ENCODE data around the gene PCNX4.
"Not testable (repeated sequence)": the region's sequence is repeated elsewhere in the genome, so short reads cannot be mapped to it uniquely, and the experiment has no call there.

The PCNX4 gene

DNA sequence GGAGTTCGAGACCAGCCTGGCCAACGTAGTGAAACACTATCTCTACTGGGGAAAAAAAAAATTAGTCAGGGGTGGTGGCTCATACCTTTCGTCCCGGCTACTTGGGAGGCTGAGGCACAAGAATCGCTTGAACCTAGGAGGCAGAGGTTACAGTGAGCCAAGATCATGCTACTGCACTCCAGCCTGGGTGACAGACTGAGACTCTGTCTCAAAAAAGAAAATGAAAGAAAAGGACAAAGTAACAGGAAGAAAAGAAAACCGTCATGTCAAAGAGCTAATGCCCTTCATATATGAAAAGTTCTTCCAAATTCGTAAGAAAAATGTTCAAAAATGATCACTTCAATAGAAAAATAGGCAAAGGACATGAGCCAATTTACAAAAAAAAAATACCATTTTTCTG lies 8.1 kb downstream of the PCNX4 start:
- not testable (repeated sequence) for DNase-seq (ENCODE audit: low read depth, low spot score); H3K4me3 ChIP-seq (ENCODE audit: low read length); H3K4me1 ChIP-seq (ENCODE audit: control insufficient read depth, insufficient read depth, low read length); H3K36me3 ChIP-seq (ENCODE audit: control insufficient read depth, insufficient read depth, low read length); H3K27me3 ChIP-seq (ENCODE audit: control insufficient read depth, insufficient read depth, low read length); H3K9me3 ChIP-seq (ENCODE audit: control insufficient read depth, insufficient read depth, low read length); H3K27ac ChIP-seq (ENCODE audit: low read length)
- WGBS (ENCODE audit: insufficient coverage, insufficient read length) = no CpG with 5 or more reads among the region's 7 CpGs

DNA sequence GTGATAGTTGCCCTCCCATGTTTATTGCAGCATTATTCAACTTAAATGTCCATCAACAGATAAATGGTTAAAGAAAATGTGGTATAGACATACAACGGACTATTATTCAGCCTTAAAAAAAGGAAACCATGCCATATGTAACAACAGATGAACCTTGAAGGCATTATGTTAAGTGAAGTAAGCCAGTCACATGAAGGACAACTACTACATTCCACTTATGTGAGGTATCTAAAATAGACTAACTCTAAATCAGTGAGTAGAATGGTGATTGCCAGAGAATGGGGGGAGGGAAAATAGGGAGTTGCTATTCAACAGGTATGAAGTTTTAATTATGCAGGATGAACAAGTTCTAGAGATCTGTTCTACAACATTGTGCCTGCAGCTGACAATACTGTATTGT lies 10.1 kb downstream of the PCNX4 start:
- Histone ChIP-seq H3K27me3 (ENCODE audit: control insufficient read depth, insufficient read depth, low read length) (no peaks in the 10 kb centered on the region), H3K4me3 (ENCODE audit: low read length) (no peak overlapping the region), H3K36me3 (ENCODE audit: control insufficient read depth, insufficient read depth, low read length) (no peaks in the 10 kb centered on the region; the same call in 1 of the 2 replicates), H3K9me3 (ENCODE audit: control insufficient read depth, insufficient read depth, low read length) (peaks cover 1% of the 10 kb centered on the region; the same call in 1 of the 2 replicates), H3K27ac (ENCODE audit: low read length) (no peak overlapping the region), H3K4me1 (ENCODE audit: control insufficient read depth, insufficient read depth, low read length) (no peaks in the 10 kb centered on the region)
- no peak for DNase-seq (ENCODE audit: low read depth, low spot score)
- no CpG with 5 or more reads among the region's 1 CpG for WGBS (ENCODE audit: insufficient coverage, insufficient read length)

DNA sequence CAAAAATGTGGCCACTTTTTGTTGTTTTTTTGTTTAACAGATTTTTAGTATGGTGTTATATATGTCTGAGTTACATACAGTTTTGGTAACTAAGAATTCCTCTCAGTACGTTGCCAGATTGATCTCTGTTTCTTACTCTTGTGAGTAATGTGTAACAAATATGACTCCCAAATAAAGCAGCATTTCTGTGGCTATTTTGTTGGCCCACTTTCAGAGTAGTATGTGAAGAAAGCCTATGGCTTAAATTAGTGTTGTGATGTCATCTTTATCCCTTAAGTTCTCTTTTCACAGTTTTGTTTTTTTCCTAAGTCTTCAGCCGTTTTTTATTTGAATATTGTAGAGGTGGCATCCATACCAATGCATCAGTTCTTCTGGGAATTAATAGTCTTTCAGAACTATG lies 10.7 kb downstream of the PCNX4 start:
- WGBS (ENCODE audit: insufficient coverage, insufficient read length) = no CpG with 5 or more reads among the region's 2 CpGs

DNA sequence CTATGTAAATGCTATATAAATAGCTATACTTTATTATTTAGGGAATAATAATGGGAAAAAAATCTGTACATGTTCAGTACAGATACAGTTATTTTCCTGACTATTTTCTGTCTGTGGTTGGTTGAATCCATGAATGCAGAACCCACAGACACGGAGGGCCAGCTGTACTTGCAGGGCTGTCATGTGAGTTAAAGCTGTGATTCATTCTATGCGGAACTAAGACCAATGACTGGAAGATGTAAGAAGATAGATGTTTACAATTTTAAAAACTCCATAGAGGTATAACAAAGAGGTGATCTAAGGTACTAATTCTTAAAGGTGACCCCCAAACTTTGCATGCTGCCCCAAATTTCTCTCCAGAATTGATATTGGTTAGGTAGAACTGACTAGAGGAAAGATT lies 14.6 kb downstream of the PCNX4 start:
- no peaks in the 10 kb centered on the region for H3K4me1 ChIP-seq (ENCODE audit: control insufficient read depth, insufficient read depth, low read length)
- no peaks in the 10 kb centered on the region; the same call in 1 of the 2 replicates for H3K36me3 ChIP-seq (ENCODE audit: control insufficient read depth, insufficient read depth, low read length)
- no peak overlapping the region for H3K27ac ChIP-seq (ENCODE audit: low read length)
- no peak for DNase-seq (ENCODE audit: low read depth, low spot score)
- H3K27me3 ChIP-seq (ENCODE audit: control insufficient read depth, insufficient read depth, low read length) = no peaks in the 10 kb centered on the region
- H3K9me3 ChIP-seq (ENCODE audit: control insufficient read depth, insufficient read depth, low read length) = no peaks in the 10 kb centered on the region
- H3K4me3 ChIP-seq (ENCODE audit: low read length) = no peak overlapping the region
- WGBS (ENCODE audit: insufficient coverage, insufficient read length) = no CpG with 5 or more reads among the region's 2 CpGs

More for the DNA sequence above, 10.7 kb downstream of the PCNX4 start:
- Histone ChIP-seq H3K27me3 (ENCODE audit: control insufficient read depth, insufficient read depth, low read length) (no peaks in the 10 kb centered on the region), H3K36me3 (ENCODE audit: control insufficient read depth, insufficient read depth, low read length) (no peaks in the 10 kb centered on the region; the same call in 1 of the 2 replicates), H3K27ac (ENCODE audit: low read length) (no peak overlapping the region), H3K4me3 (ENCODE audit: low read length) (no peak overlapping the region), H3K9me3 (ENCODE audit: control insufficient read depth, insufficient read depth, low read length) (peaks cover 1% of the 10 kb centered on the region; the same call in 1 of the 2 replicates), H3K4me1 (ENCODE audit: control insufficient read depth, insufficient read depth, low read length) (no peaks in the 10 kb centered on the region)
- DNase-seq (ENCODE audit: low read depth, low spot score) = no peak

DNA sequence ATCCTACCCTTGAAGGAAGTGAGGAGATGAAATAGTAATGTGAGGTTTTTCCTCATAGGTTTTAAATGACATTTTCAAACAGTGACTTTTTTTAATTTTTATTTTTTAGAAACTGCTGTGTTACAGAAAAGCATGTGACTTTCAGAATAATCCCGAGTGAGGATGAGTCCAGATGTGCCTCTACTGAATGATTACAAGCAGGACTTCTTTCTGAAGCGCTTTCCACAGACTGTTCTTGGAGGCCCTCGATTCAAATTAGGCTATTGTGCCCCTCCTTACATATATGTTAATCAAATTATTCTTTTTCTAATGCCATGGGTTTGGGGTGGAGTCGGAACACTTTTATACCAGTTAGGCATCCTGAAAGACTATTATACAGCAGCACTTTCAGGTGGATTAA lies 15.8 kb downstream of the PCNX4 start:
- DNase-seq (ENCODE audit: low read depth, low spot score) = no peak
- Histone ChIP-seq H3K36me3 (ENCODE audit: control insufficient read depth, insufficient read depth, low read length) (no peaks in the 10 kb centered on the region; the same call in 1 of the 2 replicates), H3K4me3 (ENCODE audit: low read length) (no peak overlapping the region), H3K9me3 (ENCODE audit: control insufficient read depth, insufficient read depth, low read length) (no peaks in the 10 kb centered on the region), H3K27me3 (ENCODE audit: control insufficient read depth, insufficient read depth, low read length) (no peaks in the 10 kb centered on the region), H3K4me1 (ENCODE audit: control insufficient read depth, insufficient read depth, low read length) (no peaks in the 10 kb centered on the region), H3K27ac (ENCODE audit: low read length) (no peak overlapping the region)
- no CpG with 5 or more reads among the region's 4 CpGs for WGBS (ENCODE audit: insufficient coverage, insufficient read length)

DNA sequence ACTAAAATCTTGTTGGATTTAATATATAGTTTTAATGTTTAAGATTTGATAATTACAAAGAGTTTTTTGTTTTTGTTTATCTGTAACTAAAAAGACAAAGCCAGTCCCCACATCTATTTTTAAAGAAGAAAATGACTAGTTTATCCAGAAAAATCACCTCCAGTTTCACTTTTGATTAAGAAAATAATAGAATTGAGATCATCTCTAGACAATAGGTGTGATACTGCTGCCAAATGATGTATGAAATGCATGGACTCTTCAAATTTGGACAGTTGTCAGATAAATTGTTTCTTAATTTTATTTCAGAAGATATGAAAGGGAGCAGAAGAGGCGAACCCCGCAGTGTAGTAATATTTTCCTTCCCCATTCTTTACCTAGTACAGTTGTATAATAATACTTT lies 20.0 kb downstream of the PCNX4 start:
- Histone ChIP-seq H3K4me3 (ENCODE audit: low read length) (no peak overlapping the region), H3K27ac (ENCODE audit: low read length) (no peak overlapping the region), H3K27me3 (ENCODE audit: control insufficient read depth, insufficient read depth, low read length) (no peaks in the 10 kb centered on the region), H3K4me1 (ENCODE audit: control insufficient read depth, insufficient read depth, low read length) (no peaks in the 10 kb centered on the region), H3K9me3 (ENCODE audit: control insufficient read depth, insufficient read depth, low read length) (no peaks in the 10 kb centered on the region), H3K36me3 (ENCODE audit: control insufficient read depth, insufficient read depth, low read length) (no peaks in the 10 kb centered on the region; the same call in 1 of the 2 replicates)
- no peak for DNase-seq (ENCODE audit: low read depth, low spot score)
- WGBS (ENCODE audit: insufficient coverage, insufficient read length) = no CpG with 5 or more reads among the region's 2 CpGs

DNA sequence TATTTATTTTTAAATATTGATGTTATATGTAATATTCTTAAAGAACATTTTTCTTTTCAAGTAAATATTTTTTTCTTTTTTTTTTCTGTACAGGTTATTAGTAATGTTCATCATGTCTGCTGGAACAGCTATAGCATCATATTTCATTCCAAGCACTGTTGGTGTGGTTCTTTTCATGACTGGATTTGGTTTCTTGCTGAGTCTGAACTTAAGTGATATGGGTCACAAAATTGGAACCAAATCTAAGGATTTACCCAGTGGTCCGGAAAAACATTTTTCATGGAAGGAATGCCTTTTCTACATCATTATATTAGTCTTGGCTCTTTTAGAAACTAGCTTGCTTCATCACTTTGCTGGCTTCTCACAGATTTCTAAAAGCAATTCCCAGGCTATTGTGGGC lies 23.2 kb downstream of the PCNX4 start:
- Histone ChIP-seq H3K27me3 (ENCODE audit: control insufficient read depth, insufficient read depth, low read length) (no peaks in the 10 kb centered on the region), H3K9me3 (ENCODE audit: control insufficient read depth, insufficient read depth, low read length) (no peaks in the 10 kb centered on the region), H3K36me3 (ENCODE audit: control insufficient read depth, insufficient read depth, low read length) (peaks cover 3% of the 10 kb centered on the region; the same call in 1 of the 2 replicates), H3K4me1 (ENCODE audit: control insufficient read depth, insufficient read depth, low read length) (no peaks in the 10 kb centered on the region), H3K4me3 (ENCODE audit: low read length) (no peak overlapping the region), H3K27ac (ENCODE audit: low read length) (no peak overlapping the region)
- no peak for DNase-seq (ENCODE audit: low read depth, low spot score)
- no CpG with 5 or more reads among the region's 1 CpG for WGBS (ENCODE audit: insufficient coverage, insufficient read length)

DNA sequence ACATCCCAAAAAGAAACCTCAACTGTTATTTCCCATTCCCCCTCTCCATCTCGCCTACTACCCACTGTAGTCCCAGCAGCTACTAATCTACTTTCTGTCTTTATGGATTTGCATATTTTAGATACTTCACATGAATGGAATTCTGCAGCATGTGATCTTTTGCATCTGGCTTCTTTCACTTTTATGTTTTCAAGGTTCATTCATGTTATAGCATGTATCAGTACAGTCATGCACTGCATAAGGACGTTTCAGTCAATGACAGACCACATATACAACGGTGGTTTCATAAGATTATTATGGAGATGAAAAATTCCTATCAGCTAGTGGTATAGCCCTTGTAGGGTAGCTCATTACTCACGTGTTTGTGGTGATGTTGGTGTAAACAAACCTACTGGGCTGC lies 24.5 kb downstream of the PCNX4 start:
- H3K9me3 ChIP-seq (ENCODE audit: control insufficient read depth, insufficient read depth, low read length) = no peaks in the 10 kb centered on the region
- H3K36me3 ChIP-seq (ENCODE audit: control insufficient read depth, insufficient read depth, low read length) = peaks cover 3% of the 10 kb centered on the region; the same call in 1 of the 2 replicates
- no peaks in the 10 kb centered on the region for H3K4me1 ChIP-seq (ENCODE audit: control insufficient read depth, insufficient read depth, low read length)
- no peaks in the 10 kb centered on the region for H3K27me3 ChIP-seq (ENCODE audit: control insufficient read depth, insufficient read depth, low read length)
- DNase-seq (ENCODE audit: low read depth, low spot score) = no peak
- H3K4me3 ChIP-seq (ENCODE audit: low read length) = no peak overlapping the region
- H3K27ac ChIP-seq (ENCODE audit: low read length) = no peak overlapping the region
- 100% methylated on average over 1 of the region's 4 CpGs for WGBS (ENCODE audit: insufficient coverage, insufficient read length)

DNA sequence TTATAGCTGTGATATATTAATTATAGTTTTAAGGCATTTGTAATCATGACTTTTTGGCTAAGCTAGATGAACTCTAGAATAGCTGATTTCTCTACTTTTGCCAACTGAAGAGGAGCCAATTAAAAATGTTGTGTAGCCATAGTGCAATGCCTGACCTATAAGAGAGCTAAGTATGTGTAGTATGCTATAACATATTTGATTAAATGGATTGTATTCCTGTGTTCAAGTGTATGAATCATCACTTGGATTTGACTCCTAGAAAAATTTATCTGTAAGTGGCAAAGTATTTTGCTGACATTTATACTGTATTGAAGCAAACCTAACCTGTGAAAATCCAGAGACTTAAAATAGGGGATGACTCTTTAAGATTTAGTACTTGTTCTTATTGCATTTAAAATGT lies 34.2 kb downstream of the PCNX4 start:
- no peaks in the 10 kb centered on the region; the same call in 1 of the 2 replicates for H3K36me3 ChIP-seq (ENCODE audit: control insufficient read depth, insufficient read depth, low read length)
- H3K4me1 ChIP-seq (ENCODE audit: control insufficient read depth, insufficient read depth, low read length) = no peaks in the 10 kb centered on the region
- H3K9me3 ChIP-seq (ENCODE audit: control insufficient read depth, insufficient read depth, low read length) = no peaks in the 10 kb centered on the region
- H3K27me3 ChIP-seq (ENCODE audit: control insufficient read depth, insufficient read depth, low read length) = no peaks in the 10 kb centered on the region
- no peak for DNase-seq (ENCODE audit: low read depth, low spot score)
- H3K4me3 ChIP-seq (ENCODE audit: low read length) = no peak overlapping the region
- no peak overlapping the region for H3K27ac ChIP-seq (ENCODE audit: low read length)

DNA sequence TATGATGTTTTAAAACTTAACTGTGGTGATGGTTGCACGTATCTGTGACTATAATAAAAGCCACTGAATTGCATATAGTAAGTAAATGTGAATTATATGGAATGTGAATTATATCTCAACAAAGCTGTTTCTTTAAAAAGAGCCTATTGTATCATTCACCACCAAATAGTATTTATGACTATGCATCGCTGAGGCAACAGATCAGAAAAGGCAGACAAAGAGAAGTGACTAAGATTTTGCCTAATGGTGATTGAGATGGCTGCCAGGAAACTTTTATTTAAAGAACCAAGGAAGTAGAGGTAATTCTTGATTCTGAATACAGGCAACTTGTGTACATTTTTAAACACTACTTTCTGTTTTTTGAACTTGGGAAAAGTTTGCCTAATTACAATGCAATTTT lies 41.8 kb downstream of the PCNX4 start:
- Histone ChIP-seq H3K4me3 (ENCODE audit: low read length) (no peak overlapping the region), H3K36me3 (ENCODE audit: control insufficient read depth, insufficient read depth, low read length) (no peaks in the 10 kb centered on the region), H3K9me3 (ENCODE audit: control insufficient read depth, insufficient read depth, low read length) (no peaks in the 10 kb centered on the region), H3K4me1 (ENCODE audit: control insufficient read depth, insufficient read depth, low read length) (no peaks in the 10 kb centered on the region), H3K27me3 (ENCODE audit: control insufficient read depth, insufficient read depth, low read length) (no peaks in the 10 kb centered on the region), H3K27ac (ENCODE audit: low read length) (no peak overlapping the region)
- no peak for DNase-seq (ENCODE audit: low read depth, low spot score)
- no CpG with 5 or more reads among the region's 2 CpGs for WGBS (ENCODE audit: insufficient coverage, insufficient read length)

DNA sequence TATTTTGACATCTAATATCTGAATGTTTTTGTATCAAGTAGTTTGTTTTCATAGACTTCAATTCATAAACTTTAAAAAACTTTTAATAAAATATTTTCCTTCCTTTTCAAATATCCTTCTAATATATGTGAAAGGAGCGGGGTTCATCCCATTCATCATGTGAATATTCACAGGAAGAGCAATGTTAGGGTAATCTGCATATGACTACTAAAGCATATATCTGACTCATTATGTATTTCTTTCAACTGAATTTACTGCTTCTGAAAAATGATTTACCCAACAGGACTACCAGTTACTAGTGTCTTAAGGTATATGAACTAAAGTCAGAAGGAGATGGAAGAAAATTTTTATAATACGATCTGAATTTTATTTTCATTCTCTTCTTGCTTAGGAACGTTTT lies 43.0 kb downstream of the PCNX4 start:
- Histone ChIP-seq H3K4me1 (ENCODE audit: control insufficient read depth, insufficient read depth, low read length) (no peaks in the 10 kb centered on the region), H3K36me3 (ENCODE audit: control insufficient read depth, insufficient read depth, low read length) (no peaks in the 10 kb centered on the region), H3K4me3 (ENCODE audit: low read length) (no peak overlapping the region), H3K27ac (ENCODE audit: low read length) (no peak overlapping the region), H3K27me3 (ENCODE audit: control insufficient read depth, insufficient read depth, low read length) (no peaks in the 10 kb centered on the region), H3K9me3 (ENCODE audit: control insufficient read depth, insufficient read depth, low read length) (no peaks in the 10 kb centered on the region)
- no CpG with 5 or more reads among the region's 3 CpGs for WGBS (ENCODE audit: insufficient coverage, insufficient read length)
- DNase-seq (ENCODE audit: low read depth, low spot score) = no peak

Measured in iPS DF 6.9 (cell line).